BLaER1 treated with 17β-estradiol and CSF1 and Interleukin-3, amounts not matched to agents 10 nM and 100 nM (cell line): ENCODE measurements around the gene LRRC56.

ENCODE experiments used
- H3K27ac ChIP-seq, 11 experiments: shearing (Covaris generic); formaldehyde crosslinking; 2 replicates each; pipeline ENCODE4 v1.8.1; 2022
- H3K27me3 ChIP-seq, 11 experiments: shearing (Covaris generic); formaldehyde crosslinking; 2 replicates each; pipeline ENCODE4 v1.8.1; 2022
- H3K36me3 ChIP-seq, 11 experiments: shearing (Covaris generic); formaldehyde crosslinking; 2 replicates each; pipeline ENCODE4 v1.8.1; 2022
- H3K4me1 ChIP-seq, 10 experiments: shearing (Covaris generic); formaldehyde crosslinking; 2 replicates each; pipeline ENCODE4 v1.8.1; 2022
- H3K4me2 ChIP-seq, 11 experiments: shearing (Covaris generic); formaldehyde crosslinking; 2 replicates each; pipeline ENCODE4 v1.8.1; 2022
- H3K4me3 ChIP-seq, 10 experiments: shearing (Covaris generic); formaldehyde crosslinking; 2 replicates each; pipeline ENCODE4 v1.8.1; 2022
- H3K9ac ChIP-seq, 11 experiments: shearing (Covaris generic); formaldehyde crosslinking; 2 replicates each; pipeline ENCODE4 v1.8.1; 2022
- H3K9me3 ChIP-seq, 11 experiments: shearing (Covaris generic); formaldehyde crosslinking; replicated peaks in 1 of 11; 2 replicates each; pipeline ENCODE4 v1.8.1; 2022
- H4K20me1 ChIP-seq, 11 experiments: shearing (Covaris generic); formaldehyde crosslinking; 2 replicates each; pipeline ENCODE4 v1.8.1; 2022
- Cebpa-rat ChIP-seq, 11 experiments: shearing (Covaris generic); IDR thresholded peaks; 2 replicates each; pipeline ENCODE4 v1.8.1; 2022

Gene LRRC56

GRCh38 chr11:499201-500076 lies 37.9 kb upstream of the LRRC56 start:
- H3K27me3 ChIP-seq = peaks cover 0 to 14% (median 10%) of the 10 kb centered on the region in 11 experiments; a peak in 21 of 22 replicates
- no peak for TF ChIP-seq Cebpa-rat (IDR thresholded peaks at IDR 0.05)
- no peak overlapping the region for H3K27ac ChIP-seq
- no peaks in the 10 kb centered on the region for H3K9me3 ChIP-seq
- peaks cover 34 to 92% (median 71%) of the 10 kb centered on the region in 11 experiments for H4K20me1 ChIP-seq
- 0 out of 22 replicates have a peak overlapping the region, but pooled peaks of 1 of the 11 experiments have one; percentile 29 for H3K9ac ChIP-seq
- no peak overlapping the region for H3K4me2 ChIP-seq
- H3K4me3 ChIP-seq = no peak overlapping the region
- H3K36me3 ChIP-seq = peaks cover 72 to 91% (median 80%) of the 10 kb centered on the region in 11 experiments
- H3K4me1 ChIP-seq = peaks cover 7 to 41% (median 11%) of the 10 kb centered on the region in 10 experiments

DNA sequence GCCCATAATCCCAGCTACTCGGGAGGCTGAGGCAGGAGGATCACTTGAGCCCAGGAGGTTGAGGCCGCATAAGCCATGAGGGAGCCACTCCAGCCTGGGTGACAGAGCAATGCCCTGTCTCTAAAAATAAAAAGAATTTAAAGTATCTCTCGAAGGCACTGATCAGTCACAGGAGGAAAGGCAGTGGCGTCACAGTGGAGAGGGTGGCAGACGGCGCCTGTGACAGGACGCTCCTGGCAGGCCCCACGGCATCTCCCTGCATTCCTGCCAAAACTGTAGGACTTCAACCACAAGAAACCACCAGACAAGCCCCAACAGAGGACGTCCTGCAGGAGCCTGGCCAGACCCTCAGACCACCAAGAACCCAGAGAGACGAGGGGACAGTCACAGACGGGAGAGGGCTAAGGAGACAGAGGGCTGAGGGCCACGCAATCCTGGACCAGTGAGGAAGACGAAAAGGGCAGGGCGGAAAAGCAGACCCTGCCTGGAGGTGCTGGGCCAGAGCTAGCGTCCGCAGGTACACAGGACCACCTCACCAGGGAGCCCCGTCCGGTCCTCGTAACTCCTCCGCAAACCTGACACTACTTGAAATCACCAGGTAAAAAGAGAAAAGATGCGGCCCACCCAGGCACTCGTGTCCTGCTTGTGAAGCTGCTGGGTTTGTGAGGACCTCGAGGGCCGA lies 36.2 kb upstream of the LRRC56 start:
- peaks cover 48 to 92% (median 63%) of the 10 kb centered on the region in 11 experiments for H4K20me1 ChIP-seq

GRCh38 chr11:501683-502287 lies 35.5 kb upstream of the LRRC56 start:
- peak overlapping the region in 5 of 11 experiments; percentile 9 to 98 (median 57); a peak in 4 of 22 replicates for H3K9ac ChIP-seq
- H4K20me1 ChIP-seq = peaks cover 48 to 86% (median 59%) of the 10 kb centered on the region in 11 experiments; a peak in 21 of 22 replicates
- no peak for TF ChIP-seq Cebpa-rat (IDR thresholded peaks at IDR 0.05)
- no peaks in the 10 kb centered on the region for H3K9me3 ChIP-seq
- peaks cover 0 to 32% (median 28%) of the 10 kb centered on the region in 11 experiments; a peak in 21 of 22 replicates for H3K27me3 ChIP-seq
- H3K27ac ChIP-seq = peak overlapping the region in 4 of 11 experiments; percentile 50 to 77 (median 68); a peak in 5 of 22 replicates
- peak overlapping the region in 1 of 10 experiments; percentile 20; a peak in 1 of 20 replicates for H3K4me3 ChIP-seq
- peaks cover 50 to 68% (median 57%) of the 10 kb centered on the region in 11 experiments for H3K36me3 ChIP-seq
- peaks cover 25 to 52% (median 30%) of the 10 kb centered on the region in 10 experiments for H3K4me1 ChIP-seq
- H3K4me2 ChIP-seq = peak overlapping the region in 4 of 11 experiments; percentile 92 to 100 (median 94); a peak in 6 of 22 replicates

More for the DNA sequence above, 36.2 kb upstream of the LRRC56 start:
- Histone ChIP-seq H3K27me3 (peaks cover 0 to 31% (median 27%) of the 10 kb centered on the region in 11 experiments; a peak in 21 of 22 replicates), H3K9me3 (no peaks in the 10 kb centered on the region), H3K4me3 (no peak overlapping the region), H3K36me3 (peaks cover 55 to 74% (median 63%) of the 10 kb centered on the region in 11 experiments), H3K4me2 (peak overlapping the region in 3 of 11 experiments; percentile 93 to 100 (median 94); a peak in 5 of 22 replicates), H3K4me1 (peaks cover 24 to 52% (median 28%) of the 10 kb centered on the region in 10 experiments), H3K27ac (peak overlapping the region in 1 of 11 experiments; percentile 76; a peak in 1 of 22 replicates), H3K9ac (peak overlapping the region in 3 of 11 experiments; percentile 42 to 98 (median 70); a peak in 2 of 22 replicates)
- no peak for TF ChIP-seq Cebpa-rat (IDR thresholded peaks at IDR 0.05)

GRCh38 chr11:502288-503178 lies 34.8 kb upstream of the LRRC56 start:
- Histone ChIP-seq H3K9ac (peak overlapping the region in 8 of 11 experiments; percentile 8 to 98 (median 34); a peak in 8 of 22 replicates), H3K4me3 (peak overlapping the region in 3 of 10 experiments; percentile 20 to 42 (median 26); a peak in 4 of 20 replicates), H4K20me1 (peaks cover 43 to 84% (median 59%) of the 10 kb centered on the region in 11 experiments; a peak in 21 of 22 replicates), H3K27me3 (peaks cover 0 to 32% (median 28%) of the 10 kb centered on the region in 11 experiments; a peak in 21 of 22 replicates), H3K27ac (peak overlapping the region in 4 of 11 experiments; percentile 50 to 77 (median 68); a peak in 8 of 22 replicates), H3K9me3 (no peaks in the 10 kb centered on the region), H3K4me2 (peak overlapping the region in 4 of 11 experiments; percentile 92 to 100 (median 94); a peak in 8 of 22 replicates), H3K36me3 (peaks cover 43 to 60% (median 49%) of the 10 kb centered on the region in 11 experiments), H3K4me1 (peaks cover 27 to 53% (median 32%) of the 10 kb centered on the region in 10 experiments)
- no peak for TF ChIP-seq Cebpa-rat (IDR thresholded peaks at IDR 0.05)

- H3K9ac ChIP-seq = peak overlapping the region in 8 of 11 experiments; percentile 54 to 100 (median 70); a peak in 12 of 22 replicates
- peak overlapping the region in 5 of 11 experiments; percentile 8 to 92 (median 76); a peak in 8 of 22 replicates for H3K27ac ChIP-seq
- peak overlapping the region in 10 of 11 experiments; percentile 92 to 100 (median 95); a peak in 20 of 22 replicates for H3K4me2 ChIP-seq
- H3K4me3 ChIP-seq = peak overlapping the region in 7 of 10 experiments; percentile 52 to 94 (median 68); a peak in 13 of 20 replicates
- H3K4me1 ChIP-seq = peaks cover 35 to 62% (median 40%) of the 10 kb centered on the region in 10 experiments
- H3K9me3 ChIP-seq = no peaks in the 10 kb centered on the region
- peaks cover 0 to 32% (median 28%) of the 10 kb centered on the region in 11 experiments; a peak in 21 of 22 replicates for H3K27me3 ChIP-seq
- TF ChIP-seq Cebpa-rat (IDR thresholded peaks at IDR 0.05) = no peak
- peaks cover 35 to 84% (median 56%) of the 10 kb centered on the region in 11 experiments; a peak in 21 of 22 replicates for H4K20me1 ChIP-seq
- peaks cover 34 to 55% (median 41%) of the 10 kb centered on the region in 11 experiments for H3K36me3 ChIP-seq
Observed at GRCh38 chr11:503179-503981, 33.9 kb upstream of the LRRC56 start.

- H3K9ac ChIP-seq = peak overlapping the region; percentile 32 to 100 (median 66)
- peak overlapping the region in 5 of 11 experiments; percentile 8 to 92 (median 76); a peak in 8 of 22 replicates for H3K27ac ChIP-seq
- no peak for TF ChIP-seq Cebpa-rat (IDR thresholded peaks at IDR 0.05)
- H4K20me1 ChIP-seq = peaks cover 29 to 76% (median 56%) of the 10 kb centered on the region in 11 experiments; a peak in 21 of 22 replicates
- no peaks in the 10 kb centered on the region for H3K9me3 ChIP-seq
- H3K36me3 ChIP-seq = peaks cover 29 to 51% (median 36%) of the 10 kb centered on the region in 11 experiments
- H3K4me2 ChIP-seq = peak overlapping the region; percentile 73 to 100 (median 94)
- H3K4me1 ChIP-seq = peaks cover 35 to 64% (median 40%) of the 10 kb centered on the region in 10 experiments
- peaks cover 0 to 32% (median 28%) of the 10 kb centered on the region in 11 experiments; a peak in 21 of 22 replicates for H3K27me3 ChIP-seq
- peak overlapping the region; percentile 38 to 94 (median 56) for H3K4me3 ChIP-seq
Observed at GRCh38 chr11:504053-504993, 33.0 kb upstream of the LRRC56 start.
